Nephron (organoid): Measurements from ENCODE around the gene SYT12.

Experiments
- H3K27ac Mint-ChIP-seq, 3 experiments: 2 replicates each; pipeline ENCODE4 v1.8.0; 2020; ENCODE audit warnings: mixed read lengths in 3 of 3, mild to moderate bottlenecking in 2 of 3, moderate library complexity in 1 of 3
- H3K27me3 Mint-ChIP-seq: 2 replicates; pipeline ENCODE4 v1.8.0; 2021; ENCODE audit warnings: low read depth, mild to moderate bottlenecking, moderate library complexity, mixed read lengths
- H3K36me3 Mint-ChIP-seq: 2 replicates; pipeline ENCODE4 v1.8.0; 2020; ENCODE audit warnings: low read depth, mixed read lengths
- H3K4me1 Mint-ChIP-seq: 2 replicates; pipeline ENCODE4 v1.8.0; 2020; ENCODE audit warnings: mixed read lengths
- H3K4me3 Mint-ChIP-seq, 3 experiments: 2 replicates each; pipeline ENCODE4 v1.8.0; 2020; ENCODE audit warnings: mild to moderate bottlenecking in 3 of 3, mixed read lengths in 3 of 3, moderate library complexity in 2 of 3
- H3K9me3 Mint-ChIP-seq: 2 replicates; pipeline ENCODE4 v1.8.0; 2020; ENCODE audit warnings: mixed read lengths
- CTCF ChIP-seq, 3 experiments: fragments of 200-600 bp; sonication (generic); IDR thresholded peaks; one replicate each; pipeline ENCODE4 v1.5.0; 2021; ENCODE audit warnings: antibody characterized with exemption in 3 of 3; ENCODE audit not compliant: unreplicated experiment in 3 of 3

SYT12 gene

GRCh38 chr11:66976925-66977324, 46.0 kb upstream of the SYT12 start:
- Mint-ChIP-seq H3K27me3 (peaks cover 11% of the 10 kb centered on the region), H3K27ac (no peak overlapping the region), H3K36me3 (no peaks in the 10 kb centered on the region), H3K4me3 (no peak overlapping the region), H3K4me1 (peaks cover 1% of the 10 kb centered on the region), H3K9me3 (no peaks in the 10 kb centered on the region)
- no peak for TF ChIP-seq CTCF (IDR thresholded peaks at IDR 0.05; ENCODE audit: unreplicated experiment in 3 of 3)

GRCh38 chr11:66978229-66978628, 44.7 kb upstream of the SYT12 start:
- Mint-ChIP-seq H3K36me3 (no peaks in the 10 kb centered on the region), H3K27ac (no peak overlapping the region), H3K4me3 (no peak overlapping the region), H3K9me3 (no peaks in the 10 kb centered on the region), H3K4me1 (peaks cover 9% of the 10 kb centered on the region), H3K27me3 (peaks cover 13% of the 10 kb centered on the region)
- TF ChIP-seq CTCF (IDR thresholded peaks at IDR 0.05; ENCODE audit: unreplicated experiment in 3 of 3), result no peak

GRCh38 chr11:66978717-66979116, 44.2 kb upstream of the SYT12 start:
- Mint-ChIP-seq H3K27ac (no peak overlapping the region), H3K36me3 (no peaks in the 10 kb centered on the region), H3K9me3 (no peaks in the 10 kb centered on the region), H3K4me3 (no peak overlapping the region), H3K27me3 (peaks cover 13% of the 10 kb centered on the region), H3K4me1 (peaks cover 9% of the 10 kb centered on the region)
- no peak for TF ChIP-seq CTCF (IDR thresholded peaks at IDR 0.05; ENCODE audit: unreplicated experiment in 3 of 3)

GRCh38 chr11:66979336-66979980, 43.5 kb upstream of the SYT12 start:
- Mint-ChIP-seq H3K36me3 (no peaks in the 10 kb centered on the region), H3K4me1 (peaks cover 9% of the 10 kb centered on the region), H3K27ac (no peak overlapping the region), H3K9me3 (no peaks in the 10 kb centered on the region), H3K27me3 (peaks cover 14% of the 10 kb centered on the region), H3K4me3 (no peak overlapping the region)
- no peak for TF ChIP-seq CTCF (IDR thresholded peaks at IDR 0.05; ENCODE audit: unreplicated experiment in 3 of 3)

GRCh38 chr11:66981976-66982578, 40.9 kb upstream of the SYT12 start:
- no peak for TF ChIP-seq CTCF (IDR thresholded peaks at IDR 0.05; ENCODE audit: unreplicated experiment in 3 of 3)
- Mint-ChIP-seq H3K27ac (no peak overlapping the region), H3K36me3 (no peaks in the 10 kb centered on the region), H3K4me3 (no peak overlapping the region), H3K27me3 (peaks cover 20% of the 10 kb centered on the region), H3K9me3 (no peaks in the 10 kb centered on the region), H3K4me1 (peaks cover 9% of the 10 kb centered on the region)
